Globus pallidus (tissue), 1 donor: ENCODE data around the gene MUC6.

Experiments
- DNase-seq: peaks from one replicate; pipeline ENCODE4 v3.0.0-alpha.2; 2015; ENCODE audit warnings: low spot score

MUC6 gene

DNA sequence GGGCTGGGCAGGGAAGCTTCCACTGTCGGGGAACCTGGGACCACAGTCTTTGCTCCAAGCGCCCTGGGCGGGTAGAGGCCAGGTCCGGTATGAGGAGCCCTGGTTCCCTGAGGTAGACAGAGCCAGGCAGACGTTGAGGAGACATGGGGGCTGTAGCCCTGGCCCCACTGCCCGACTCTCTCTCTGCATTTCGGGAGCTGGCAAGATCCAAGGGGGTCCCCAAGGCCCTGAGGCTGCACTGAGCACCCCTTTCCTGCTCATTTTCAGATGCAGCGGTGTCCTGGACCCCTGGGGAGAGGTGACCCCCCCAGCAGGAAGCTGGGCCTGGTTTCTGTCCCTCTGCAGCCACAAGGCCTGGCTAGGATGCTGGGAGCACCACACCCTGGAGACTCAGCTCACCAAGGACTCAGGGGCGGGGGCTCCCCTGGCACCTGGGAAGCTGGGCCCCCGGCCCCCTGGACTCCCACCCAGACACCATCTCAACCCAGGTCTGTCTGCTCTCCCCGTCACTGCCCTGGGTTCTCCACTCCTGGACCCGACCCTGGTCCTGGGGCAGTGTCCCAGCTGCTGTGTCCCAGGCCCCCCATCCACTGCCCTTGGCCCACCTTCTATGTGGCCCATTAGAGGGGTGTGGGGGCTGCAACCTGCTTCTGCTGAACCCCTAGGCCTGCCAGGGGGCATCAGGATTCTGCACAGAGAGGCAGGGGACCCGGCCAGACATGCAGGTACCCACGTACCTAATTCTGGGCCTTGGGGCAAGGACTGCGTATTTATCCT, 15.0 kb upstream of the MUC6 start:
- no peak for DNase-seq

DNA sequence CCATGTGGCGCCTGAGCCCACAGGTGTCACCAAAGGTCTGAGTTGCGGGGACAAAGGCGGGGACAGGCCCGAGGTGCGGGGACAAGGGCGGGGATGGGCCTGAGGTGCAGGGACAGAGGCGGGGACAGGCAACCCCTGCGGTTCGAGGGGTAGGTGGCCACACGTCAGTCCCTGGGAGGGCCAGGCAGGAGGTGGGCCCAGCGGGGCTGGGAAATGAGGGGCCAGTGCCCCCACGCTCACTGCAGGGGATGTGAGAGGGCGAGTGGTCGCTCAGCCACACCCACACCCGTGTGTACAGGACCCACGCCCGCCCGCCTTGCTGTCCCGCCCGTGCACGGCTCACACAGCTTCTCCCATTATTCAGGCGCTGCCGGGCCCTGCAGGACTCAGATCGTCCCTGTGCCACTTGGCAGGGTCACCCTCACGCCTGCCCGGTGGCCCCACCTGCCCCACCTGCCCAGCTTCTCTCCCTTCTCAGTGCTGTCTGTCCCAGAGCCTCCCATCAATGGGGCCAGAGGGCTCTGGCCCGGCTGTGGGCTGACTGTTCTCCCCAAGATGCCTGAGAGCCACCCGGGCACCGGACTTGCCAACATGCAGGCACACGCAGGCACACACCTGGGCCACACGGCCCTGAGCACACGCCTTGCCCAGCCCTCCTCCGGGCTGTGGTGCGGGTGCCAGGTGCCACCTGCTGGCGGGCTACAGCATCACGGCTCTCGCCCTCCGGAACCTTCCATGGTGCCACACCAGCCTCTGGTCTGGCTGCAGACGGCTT, 14.2 kb upstream of the MUC6 start:
- peak; percentile 19 for DNase-seq

DNA sequence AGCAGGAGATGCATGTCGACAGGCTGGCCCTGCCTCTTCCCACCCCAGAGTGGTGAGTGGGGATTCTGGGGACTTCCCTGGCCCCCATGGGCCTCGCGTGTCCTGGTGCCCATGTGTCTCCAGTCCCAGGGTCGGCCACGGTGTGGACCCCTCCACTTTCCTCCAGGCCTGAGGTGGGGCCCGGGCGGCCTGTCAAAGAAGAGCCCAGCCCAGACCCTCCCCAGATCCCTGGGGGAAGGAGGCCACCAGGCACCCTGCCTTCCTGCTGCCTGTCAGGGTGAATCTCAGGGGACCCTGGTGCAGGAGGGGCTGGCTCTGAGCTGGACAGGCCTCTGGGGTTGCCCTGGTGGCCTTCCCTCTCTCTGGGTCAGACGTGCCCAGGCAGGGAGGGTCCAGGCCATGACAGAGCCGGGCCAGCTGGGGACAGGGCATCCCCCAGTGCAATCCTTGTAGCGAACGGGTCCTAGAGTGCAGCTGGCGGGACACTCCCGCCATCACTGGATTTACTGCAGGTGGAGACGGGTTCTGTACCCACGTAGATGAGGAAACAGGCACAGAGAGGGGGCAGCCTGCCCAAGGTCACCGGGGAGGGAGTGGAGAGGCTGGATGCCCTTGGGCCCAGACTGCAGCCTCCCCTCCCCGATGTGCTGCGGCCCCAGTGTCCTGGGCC, 13.5 kb upstream of the MUC6 start:
- DNase-seq = no peak

DNA sequence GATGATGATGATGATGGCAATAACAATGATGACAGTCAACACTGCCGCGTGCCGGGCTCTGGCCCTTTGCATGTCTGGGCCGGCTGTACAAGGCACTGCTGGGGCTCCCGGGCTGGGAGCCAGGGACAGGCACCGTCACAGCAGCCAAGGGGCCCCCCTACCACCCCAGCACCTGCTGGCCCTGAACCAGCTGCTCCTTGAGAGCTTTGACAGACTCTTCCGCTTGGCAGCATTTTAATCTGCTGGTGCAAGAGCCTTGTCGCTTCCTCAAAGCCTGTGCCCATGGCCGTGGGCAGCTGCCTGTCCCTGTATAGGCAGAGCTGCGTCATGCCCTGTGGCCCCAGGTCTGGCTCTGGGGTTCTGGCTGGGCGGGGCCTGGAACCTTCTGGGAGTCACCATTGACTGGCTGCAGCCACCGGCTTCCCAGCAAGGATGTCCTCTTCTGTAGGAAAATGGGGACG, 12.9 kb upstream of the MUC6 start:
- no peak for DNase-seq

DNA sequence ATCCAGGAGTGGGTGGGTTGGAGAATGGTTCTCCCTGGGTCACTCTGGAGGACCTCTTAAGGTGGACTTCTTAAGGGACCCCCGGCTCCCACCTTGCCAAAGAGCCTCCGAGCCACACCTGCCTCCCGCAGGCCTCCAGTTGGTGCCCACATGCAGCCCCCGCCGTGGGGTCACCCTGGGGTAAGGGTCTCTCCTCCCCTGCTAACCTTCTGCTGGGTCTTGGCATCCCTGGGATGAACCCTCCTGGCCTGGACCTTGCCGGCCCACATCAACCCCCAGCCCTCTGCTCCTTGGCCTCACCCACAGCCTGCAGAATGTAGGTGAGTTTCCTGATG, 12.5 kb upstream of the MUC6 start:
- DNase-seq = no peak

DNA sequence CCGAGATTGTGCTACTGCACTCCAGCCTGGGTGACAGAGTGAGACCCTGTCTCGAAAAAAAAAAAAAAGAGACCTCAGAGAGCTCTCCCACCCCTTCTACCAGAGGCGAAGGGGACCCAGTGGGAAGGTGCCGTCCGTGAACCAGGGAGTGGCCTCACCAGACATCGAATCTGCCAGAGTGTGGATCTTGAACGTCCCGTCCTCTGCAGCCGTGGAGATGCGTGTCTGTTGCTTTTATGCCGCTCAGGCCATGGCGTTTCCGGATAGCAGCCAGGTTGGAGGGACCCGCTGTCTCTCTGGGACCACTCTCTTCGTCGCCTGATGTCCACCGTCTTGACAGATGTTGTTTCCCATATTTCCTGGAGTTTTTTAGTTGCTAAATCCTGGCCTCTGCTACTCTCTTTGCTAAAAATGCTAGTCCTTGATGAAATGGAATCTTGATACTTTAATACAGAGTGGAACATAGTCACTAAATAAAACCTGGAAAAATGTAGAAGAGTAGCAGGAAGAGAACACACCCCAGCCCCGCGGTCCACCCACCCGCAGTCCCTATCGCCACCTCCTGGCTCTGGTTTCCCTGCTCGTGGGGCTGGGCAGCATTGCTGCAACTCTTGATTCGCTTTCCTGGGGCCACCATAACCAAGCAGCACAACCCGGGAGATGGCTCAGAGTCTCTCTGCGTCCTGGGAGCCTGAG, 12.0 kb upstream of the MUC6 start:
- DNase-seq = no peak

DNA sequence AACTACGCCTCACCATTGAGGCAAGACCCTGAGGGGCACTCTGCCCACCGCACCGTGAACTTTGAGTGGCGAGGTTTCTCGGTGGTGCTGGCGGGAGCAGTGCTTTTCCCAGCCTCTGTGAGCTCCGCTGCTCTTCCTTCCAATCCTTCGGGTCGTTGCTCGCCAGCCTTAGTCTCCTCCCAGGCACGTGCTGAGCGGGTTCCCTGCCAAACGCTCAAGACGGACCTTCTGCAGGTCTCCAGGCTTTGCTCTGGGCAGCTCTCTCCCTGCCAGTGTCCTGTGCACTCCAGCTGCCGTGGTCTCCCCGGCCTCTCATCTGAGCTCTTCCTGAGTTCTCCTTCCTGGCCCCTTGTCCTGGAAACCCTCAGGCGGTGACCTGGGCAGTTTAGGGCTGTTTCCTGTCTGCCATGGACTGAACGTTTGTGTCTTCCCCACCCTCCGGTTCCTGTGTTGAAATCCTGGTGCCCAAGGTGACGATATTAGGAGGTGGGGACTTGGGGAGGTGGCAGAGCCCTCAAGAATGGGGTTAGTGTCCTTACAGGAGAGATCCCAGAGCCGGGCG, 11.2 kb upstream of the MUC6 start:
- DNase-seq = no peak

DNA sequence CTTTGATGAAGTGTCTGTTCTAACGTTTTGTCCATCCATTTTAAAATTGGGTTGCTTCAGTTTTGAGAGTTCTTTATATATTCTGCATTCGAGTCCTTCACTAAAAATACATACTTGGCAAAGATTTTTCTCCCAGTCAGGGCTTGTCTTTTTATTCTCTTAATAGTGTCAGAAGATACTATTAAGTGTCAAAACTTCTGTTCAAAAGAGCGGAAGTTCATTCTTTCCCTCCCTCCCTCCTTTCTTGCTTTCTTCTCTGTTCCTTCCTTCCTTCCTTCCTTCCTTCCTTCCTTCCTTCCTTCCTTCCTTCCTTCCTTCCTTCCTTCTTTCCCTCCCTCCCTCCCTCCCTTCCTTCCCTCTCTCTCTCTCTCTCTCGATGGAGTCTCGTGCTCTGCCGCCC, 7.6 kb upstream of the MUC6 start:
- no peak for DNase-seq

DNA sequence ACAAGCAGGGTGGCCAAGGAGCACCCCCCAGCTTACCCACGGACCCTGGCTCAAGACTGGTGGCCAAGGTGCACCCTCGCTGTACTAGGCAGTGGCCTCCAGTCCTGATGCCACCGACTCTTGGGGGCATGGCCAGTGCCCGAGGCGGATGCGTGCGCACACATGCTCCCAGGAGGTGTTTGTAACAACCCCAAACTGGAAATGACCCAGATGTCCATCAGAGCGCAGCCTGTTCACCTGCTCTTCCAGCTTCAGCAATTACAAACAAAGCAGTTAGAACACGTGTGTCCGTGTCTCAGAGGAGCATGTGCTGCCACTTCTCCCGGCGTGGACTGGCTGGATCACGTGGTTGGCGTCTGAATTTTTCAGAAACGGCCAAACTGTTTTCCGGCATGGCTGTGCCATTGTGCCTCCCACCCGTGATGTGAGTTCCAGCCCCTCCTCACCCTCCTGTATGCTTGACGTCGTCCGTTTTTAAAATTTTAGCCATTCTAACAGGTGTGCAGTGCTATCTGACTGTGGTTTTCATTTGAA, 7.1 kb upstream of the MUC6 start:
- no peak for DNase-seq

DNA sequence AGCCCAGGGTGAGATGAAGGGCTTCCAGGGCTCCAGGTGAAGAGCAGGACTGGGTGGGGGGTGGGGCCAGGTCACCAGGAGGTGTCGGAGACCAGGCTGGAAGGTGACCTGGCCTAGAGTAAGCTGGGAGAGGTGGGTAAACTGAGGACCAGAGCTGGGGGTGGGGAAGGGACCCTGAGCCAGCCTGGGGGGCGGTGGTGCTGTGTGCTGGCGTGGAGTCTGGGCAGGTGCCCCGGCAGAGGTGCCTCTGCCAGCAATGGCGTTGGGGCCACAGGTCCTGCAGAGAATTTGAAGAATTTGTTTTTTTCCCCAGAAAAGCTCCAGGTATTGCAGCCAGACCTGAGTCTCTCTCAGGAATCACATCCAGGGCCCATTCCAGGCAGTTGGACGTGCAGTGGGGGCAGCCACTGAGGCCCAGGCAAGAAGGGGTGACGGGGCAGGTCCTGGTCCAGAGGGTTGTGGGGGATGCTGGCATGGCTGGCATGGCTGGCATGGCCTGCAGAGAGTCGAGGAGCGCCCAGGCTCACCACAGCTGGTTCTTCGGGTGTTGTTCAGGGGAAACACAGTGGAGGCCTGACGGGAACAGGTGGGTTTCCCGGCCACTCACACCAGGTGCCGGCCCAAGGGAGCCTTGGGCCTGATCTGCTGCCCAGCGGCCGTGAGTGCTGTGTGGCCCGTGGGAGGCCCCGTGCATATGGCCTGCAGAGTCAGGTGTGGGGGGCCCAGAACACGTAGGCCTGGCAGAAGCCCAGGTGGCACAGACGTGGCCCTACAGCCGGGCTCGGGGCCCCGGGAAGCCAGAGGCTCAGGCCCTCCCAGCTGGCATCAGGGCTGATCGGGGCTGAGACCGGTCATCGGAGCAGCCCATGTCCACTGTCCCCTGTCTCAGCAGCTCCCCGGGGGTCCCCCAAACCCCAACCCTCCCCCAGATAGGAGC, 6.4 kb upstream of the MUC6 start:
- DNase-seq = no peak

DNA sequence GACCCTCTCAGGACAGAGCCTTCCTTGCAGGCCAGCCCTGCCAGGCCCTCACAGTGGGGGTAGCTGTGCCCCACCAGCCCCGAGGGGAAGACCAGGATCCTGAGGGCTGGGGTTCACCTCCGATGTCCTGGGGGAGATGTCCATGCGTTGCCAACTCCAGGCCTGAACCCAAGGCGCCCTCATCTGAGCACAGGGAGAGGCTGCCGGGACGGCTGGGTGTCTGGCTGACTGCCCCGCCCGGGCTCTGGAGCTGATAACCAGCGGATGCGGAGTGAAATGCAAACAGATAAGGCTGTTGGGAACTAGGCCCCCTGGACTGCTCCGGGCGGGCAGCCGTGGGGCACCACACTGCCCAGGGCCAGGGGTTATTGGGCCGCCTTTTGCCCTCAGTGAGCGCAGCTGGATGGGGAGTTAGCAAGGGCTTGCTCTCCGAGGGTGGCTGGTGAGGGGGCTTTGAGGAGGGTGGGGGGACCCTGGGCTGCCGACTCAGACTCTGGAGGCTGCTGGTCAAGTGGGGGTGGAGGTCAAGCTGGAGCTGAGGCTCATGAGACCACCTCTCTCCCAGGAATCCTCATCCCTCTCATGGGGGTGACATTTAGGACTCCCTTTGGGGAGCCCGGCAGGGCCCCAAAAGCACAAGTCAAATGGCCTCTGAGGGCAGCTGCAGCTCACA, 5.6 kb upstream of the MUC6 start:
- no peak for DNase-seq

DNA sequence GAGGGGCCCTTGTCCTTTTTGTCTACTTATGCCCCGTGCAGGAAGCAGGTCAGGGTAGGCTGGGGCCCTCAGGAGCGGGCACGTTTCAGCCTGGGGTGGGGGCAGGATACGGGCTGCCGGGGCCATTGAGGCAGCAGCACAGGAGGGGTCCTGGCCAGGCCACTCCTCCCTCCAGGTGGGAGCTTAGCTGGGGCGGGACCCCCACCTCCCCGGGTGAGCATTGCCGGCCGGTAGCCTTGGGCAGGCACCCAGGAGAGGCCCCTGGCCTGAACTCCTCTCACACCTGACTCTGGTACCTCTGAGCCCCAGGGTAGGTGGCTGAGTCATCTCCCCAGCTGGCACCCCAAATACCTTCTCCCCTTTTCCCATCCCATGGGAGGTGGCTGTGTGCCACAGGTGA, 5.0 kb upstream of the MUC6 start:
- no peak for DNase-seq

DNA sequence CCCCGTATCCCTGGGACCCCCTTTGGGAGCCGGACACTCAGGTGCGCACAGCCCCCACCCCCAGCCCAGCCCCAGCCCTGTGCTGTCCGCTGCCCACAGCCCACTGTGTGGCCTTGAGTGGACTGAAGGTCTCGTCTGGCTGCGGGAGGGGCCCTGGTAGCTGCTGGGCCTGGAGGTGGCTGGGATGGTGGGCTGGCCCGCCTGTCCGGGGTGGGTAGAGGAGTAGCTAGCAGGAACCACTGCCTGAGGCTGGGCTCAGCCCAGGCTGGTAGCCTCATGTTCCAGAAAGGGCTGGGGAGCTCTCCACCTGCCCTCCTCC, 4.6 kb upstream of the MUC6 start:
- DNase-seq = no peak

DNA sequence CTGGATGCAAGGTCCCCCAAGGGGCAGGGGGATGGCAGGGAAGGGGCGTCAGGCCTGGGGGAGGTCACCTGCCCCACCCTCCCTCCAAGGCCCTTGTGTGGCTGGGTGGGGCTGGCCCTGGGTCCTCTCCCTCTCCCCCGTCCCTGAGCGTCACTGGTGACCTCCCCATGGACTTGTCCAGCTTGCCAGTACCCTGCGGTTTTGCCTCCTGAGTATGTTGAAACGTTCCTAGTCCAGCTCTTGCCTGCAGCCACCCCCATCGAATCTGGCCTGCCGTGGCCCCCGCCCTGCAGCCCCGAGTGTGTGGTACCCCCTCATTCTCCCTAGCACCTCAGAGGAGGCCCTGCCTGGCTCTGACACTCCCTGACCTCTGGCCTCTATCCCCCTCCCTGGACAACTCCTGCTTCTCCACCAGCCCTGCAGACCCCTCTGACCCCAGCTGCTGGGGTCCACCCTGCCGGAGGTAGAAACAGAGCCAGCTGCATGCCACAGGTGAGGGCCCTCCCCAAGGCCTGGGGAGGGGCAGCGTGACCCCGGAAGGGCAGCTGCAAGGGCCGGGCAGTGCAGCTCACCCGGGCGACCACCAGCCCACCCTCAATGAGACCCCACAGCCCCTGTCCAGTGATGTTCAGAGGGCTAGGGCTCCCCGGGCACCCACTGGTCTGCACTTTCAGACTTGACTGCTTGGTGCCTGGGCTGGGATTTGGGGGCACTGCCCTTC, 4.1 kb upstream of the MUC6 start:
- no peak for DNase-seq

DNA sequence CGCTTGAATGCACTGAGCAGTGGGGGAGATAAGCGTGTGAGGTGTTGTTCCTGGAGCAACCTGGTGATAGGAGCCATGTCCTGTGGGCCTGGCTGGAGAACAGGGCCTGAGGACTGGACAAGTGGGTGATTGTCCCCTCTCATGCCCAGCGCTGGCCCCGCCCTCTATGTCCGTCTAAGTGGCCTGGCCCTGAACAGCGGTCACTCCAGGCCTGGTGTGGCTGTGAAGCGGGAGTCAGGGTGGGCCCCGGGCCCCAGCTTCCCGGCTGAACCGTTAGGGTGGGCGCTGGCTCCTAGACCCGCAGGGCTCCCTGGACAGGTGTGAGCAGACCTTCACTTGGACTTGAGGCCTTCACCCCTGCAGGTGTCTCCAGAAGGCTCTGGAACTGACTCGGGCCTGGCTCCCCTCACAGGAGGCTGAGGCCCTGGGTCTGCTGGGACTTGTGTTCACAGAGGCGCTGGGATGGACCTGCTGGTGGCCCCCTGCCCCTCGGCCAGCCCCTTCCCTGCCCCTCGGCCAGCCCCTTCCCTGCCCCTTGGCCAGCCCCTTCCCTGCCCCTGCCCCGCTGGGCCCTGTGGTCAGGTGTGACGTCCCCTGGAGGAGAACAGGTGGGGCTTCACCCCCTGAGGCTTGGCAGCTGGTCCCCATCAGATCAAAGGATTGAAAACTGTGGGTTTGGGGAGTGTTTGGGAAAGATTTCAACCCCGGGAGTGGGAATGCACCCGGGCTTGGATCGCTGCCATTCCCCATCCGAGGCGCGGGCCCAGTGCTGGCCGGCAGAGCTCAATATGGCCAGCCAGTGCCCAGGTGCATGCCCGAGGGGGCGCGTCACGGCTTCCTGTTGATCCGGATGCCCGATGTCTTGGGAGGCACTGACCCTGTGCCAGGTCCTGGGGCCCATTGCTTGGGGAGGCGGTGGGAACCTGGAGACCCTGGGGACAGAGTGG, 3.2 kb upstream of the MUC6 start:
- no peak for DNase-seq

DNA sequence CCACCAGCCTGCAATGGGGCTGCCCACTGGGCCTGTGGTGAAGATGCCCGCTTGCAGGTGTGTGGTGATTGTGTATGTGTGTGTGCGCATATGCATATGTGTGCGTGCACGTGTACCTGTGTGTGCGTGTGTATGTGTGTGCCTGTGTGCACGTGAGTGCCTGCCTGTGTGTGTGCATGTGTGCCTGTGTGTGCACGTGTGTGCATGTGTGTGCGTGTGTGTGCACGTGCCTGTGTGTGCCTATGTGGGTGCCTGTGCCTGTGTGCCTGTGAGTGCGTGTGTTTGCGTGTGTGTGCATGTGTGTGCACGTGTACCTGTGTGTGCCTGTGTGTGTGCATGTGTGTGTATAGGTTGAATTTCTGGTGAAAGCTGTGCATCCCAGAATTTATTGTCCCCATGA, 2.4 kb upstream of the MUC6 start:
- no peak for DNase-seq

DNA sequence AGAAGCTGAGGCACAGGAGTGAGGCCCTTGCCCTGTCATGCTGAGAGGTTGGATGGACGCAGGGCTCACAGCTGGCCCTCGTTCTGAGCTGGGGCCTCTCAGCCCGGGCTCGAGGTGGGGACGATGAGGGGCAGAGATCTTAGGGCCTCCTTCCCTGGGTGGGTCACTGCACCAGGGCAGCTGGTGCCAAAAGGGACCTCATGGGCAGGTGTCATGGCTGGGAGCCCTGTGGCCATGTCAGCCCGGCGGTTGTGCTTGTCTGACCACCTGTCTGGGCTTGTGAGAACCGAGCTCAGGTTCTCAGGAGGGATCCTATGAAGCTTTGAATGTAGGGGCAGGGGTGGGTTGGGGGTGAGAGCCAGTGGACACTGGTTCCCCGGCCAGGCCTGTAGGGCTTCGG, 1.8 kb upstream of the MUC6 start:
- DNase-seq = no peak

DNA sequence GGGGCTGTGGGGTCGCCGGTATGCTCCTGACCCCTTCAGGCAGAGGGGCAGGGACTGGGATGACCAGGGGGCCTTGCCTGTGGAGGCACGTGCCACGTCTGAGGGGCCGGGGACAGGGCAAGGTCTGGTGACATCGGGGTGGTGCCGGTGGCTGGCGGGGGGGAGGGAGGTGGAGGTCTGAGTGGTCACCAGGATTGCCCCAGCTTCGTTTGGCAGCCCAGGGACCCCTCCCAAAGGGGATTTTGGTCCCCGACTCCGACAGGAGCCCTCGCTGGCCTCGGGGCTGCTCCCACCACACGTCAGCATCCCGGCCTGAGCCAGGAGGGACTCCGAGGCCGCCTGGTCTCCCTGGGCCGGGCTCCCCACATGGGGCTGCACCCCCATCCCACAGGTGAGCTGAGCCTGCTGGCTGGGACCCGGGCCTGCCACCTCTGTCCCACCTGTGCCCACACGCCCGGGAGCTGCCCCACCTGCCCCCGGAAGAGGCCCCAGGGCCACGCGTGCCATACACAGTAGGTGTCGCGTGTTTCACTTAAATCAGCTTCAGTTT, 1.1 kb upstream of the MUC6 start:
- DNase-seq = no peak
